Cardiac fibroblast (primary cell): ENCODE data around the gene ZWILCH.

ENCODE experiments used
- DNase-seq, 2 donors: peaks; one replicate each; pipeline versions ENCODE4 v3.0.0 to v3.0.0-alpha.2; 2010; ENCODE audit warnings: low read depth in 2 of 2
- H3K4me3 ChIP-seq, 2 donors: replicated peaks in 1 of 2; 1 replicate in 1 of 2; 2 replicates in 1 of 2; pipeline ENCODE4 v1.5.1; 2011; ENCODE audit warnings: low read depth in 2 of 2, low read length in 2 of 2, mild to moderate bottlenecking in 2 of 2, moderate library complexity in 1 of 2
- TF ChIP-seq, protein P1 (sequence below): IDR thresholded peaks from one replicate; pipeline ENCODE4 v1.5.1; 2011; ENCODE audit warnings: low read depth, mild to moderate bottlenecking, low read length, inconsistent platforms

The ZWILCH gene

GRCh38 chr15:66515901-66516322 is 10.8 kb downstream of the ZWILCH start:
- DNase-seq, result peak; percentile 24 to 71
- TF ChIP-seq, protein P1, sequence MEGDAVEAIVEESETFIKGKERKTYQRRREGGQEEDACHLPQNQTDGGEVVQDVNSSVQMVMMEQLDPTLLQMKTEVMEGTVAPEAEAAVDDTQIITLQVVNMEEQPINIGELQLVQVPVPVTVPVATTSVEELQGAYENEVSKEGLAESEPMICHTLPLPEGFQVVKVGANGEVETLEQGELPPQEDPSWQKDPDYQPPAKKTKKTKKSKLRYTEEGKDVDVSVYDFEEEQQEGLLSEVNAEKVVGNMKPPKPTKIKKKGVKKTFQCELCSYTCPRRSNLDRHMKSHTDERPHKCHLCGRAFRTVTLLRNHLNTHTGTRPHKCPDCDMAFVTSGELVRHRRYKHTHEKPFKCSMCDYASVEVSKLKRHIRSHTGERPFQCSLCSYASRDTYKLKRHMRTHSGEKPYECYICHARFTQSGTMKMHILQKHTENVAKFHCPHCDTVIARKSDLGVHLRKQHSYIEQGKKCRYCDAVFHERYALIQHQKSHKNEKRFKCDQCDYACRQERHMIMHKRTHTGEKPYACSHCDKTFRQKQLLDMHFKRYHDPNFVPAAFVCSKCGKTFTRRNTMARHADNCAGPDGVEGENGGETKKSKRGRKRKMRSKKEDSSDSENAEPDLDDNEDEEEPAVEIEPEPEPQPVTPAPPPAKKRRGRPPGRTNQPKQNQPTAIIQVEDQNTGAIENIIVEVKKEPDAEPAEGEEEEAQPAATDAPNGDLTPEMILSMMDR, result no peak
- H3K4me3 ChIP-seq, result no peak overlapping the region

DNA sequence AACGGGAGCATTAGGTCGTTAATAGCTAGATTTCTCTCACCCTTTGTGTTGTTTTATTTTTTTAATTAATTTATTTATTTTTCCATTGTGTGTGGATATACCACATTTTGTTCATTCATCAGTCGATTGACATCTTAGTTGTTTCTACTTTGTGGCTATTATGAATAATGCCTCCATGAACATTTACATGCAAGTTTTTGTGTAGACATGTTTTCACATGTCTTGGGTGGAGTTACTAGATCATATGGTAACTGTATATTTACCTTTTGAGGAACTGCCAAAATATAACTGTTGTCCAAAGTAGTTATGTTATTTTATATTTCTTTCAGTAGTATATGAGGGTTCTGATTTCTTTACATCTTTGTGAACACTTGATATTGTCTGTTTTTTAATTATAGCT is 18.8 kb downstream of the ZWILCH start:
- TF ChIP-seq, protein P1, result no peak
- no peak for DNase-seq
- H3K4me3 ChIP-seq, result no peak overlapping the region

GRCh38 chr15:66524838-66525237 is 19.7 kb downstream of the ZWILCH start:
- no peak for DNase-seq
- no peak overlapping the region for H3K4me3 ChIP-seq
- TF ChIP-seq, protein P1, result no peak

DNA sequence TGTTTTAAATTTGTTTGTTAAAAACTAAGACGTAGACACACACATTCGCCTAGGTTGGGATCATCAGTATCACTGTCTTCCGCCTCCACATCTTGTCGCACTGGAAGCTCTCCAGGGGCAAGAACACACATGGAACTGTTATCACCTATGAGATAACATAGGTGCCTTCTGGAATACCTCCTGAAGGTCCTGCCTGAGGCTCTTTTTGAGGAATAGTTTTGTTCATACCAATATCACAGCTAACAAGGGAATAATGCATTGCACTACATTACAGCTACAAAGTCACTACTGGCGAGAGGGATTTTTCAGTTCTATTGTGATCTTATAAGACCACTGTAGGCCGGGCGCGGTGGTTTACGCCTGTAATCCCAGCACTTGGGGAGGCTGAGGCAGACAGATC is 29.9 kb downstream of the ZWILCH start:
- no peak overlapping the region for H3K4me3 ChIP-seq
- DNase-seq, result no peak
- TF ChIP-seq, protein P1, result no peak

- no peak overlapping the region for H3K4me3 ChIP-seq
- TF ChIP-seq, protein P1, result no peak
- DNase-seq, result no peak
Observed at GRCh38 chr15:66542896-66543295, 37.8 kb downstream of the ZWILCH start.

GRCh38 chr15:66545255-66545654 is 40.1 kb downstream of the ZWILCH start:
- TF ChIP-seq, protein P1, result no peak
- H3K4me3 ChIP-seq, result no peak overlapping the region
- no peak for DNase-seq

- DNase-seq, result no peak
- TF ChIP-seq, protein P1, result no peak
- no peak overlapping the region for H3K4me3 ChIP-seq
Observed at GRCh38 chr15:66555685-66556084, 50.6 kb downstream of the ZWILCH start.
